ENCODE measurements around the gene KAT7. TPM values are rescaled to one million over a fixed set of nuclear protein-coding genes. Genes with fewer than 3 reads are reported as not detected.

Gene KAT7
- total RNA-seq, 2 donors from 2014 or later, result 38.9 to 51.4 TPM

GRCh38 chr17:49834118-49834743, 45.8 kb downstream of the KAT7 start:
- Histone ChIP-seq H3K9me3 (no peaks in the 10 kb centered on the region), H3K36me3 (peaks cover 7% of the 10 kb centered on the region), H3K27ac (no peak overlapping the region), H3K27me3 (replicated peaks; ENCODE audit: insufficient read depth) (no peaks in the 10 kb centered on the region), H3K4me1 (ENCODE audit: control insufficient read depth in 1 of 2, low read depth in 2 of 2) (peaks cover 19 to 46% of the 10 kb centered on the region in 2 donors), H3K4me3 (no peak overlapping the region)
- DNase-seq (ENCODE audit: low spot score) (no peak), ATAC-seq (ENCODE audit: insufficient number of reproducible peaks, low FRiP score, low read depth) (no peak)
- TF ChIP-seq CTCF (IDR thresholded peaks at IDR 0.05), result no peak

GRCh38 chr17:49835472-49835871, 47.0 kb downstream of the KAT7 start:
- Histone ChIP-seq H3K27me3 (replicated peaks; ENCODE audit: insufficient read depth) (no peaks in the 10 kb centered on the region), H3K4me3 (peak overlapping the region; percentile 33), H3K9me3 (no peaks in the 10 kb centered on the region), H3K36me3 (peaks cover 7% of the 10 kb centered on the region), H3K27ac (peak overlapping the region; percentile 70 to 85), H3K4me1 (ENCODE audit: control insufficient read depth in 1 of 2, low read depth in 2 of 2) (peaks cover 17 to 42% of the 10 kb centered on the region in 2 donors)
- ATAC-seq (ENCODE audit: insufficient number of reproducible peaks, low FRiP score, low read depth) (no peak), DNase-seq (ENCODE audit: low spot score) (no peak)
- TF ChIP-seq CTCF (IDR thresholded peaks at IDR 0.05), result no peak

GRCh38 chr17:49836111-49837030, 47.9 kb downstream of the KAT7 start:
- H3K9me3 ChIP-seq, result no peaks in the 10 kb centered on the region
- peak overlapping the region; percentile 70 to 85 for H3K27ac ChIP-seq
- H3K36me3 ChIP-seq, result peaks cover 7% of the 10 kb centered on the region
- TF ChIP-seq CTCF (IDR thresholded peaks at IDR 0.05), result no peak
- DNase-seq (ENCODE audit: low spot score) (peak; percentile 38), ATAC-seq (ENCODE audit: insufficient number of reproducible peaks, low FRiP score, low read depth) (peak; percentile 65)
- H3K4me3 ChIP-seq, result peak overlapping the region; percentile 33
- H3K4me1 ChIP-seq (ENCODE audit: control insufficient read depth in 1 of 2, low read depth in 2 of 2), result peaks cover 16 to 35% of the 10 kb centered on the region in 2 donors
- H3K27me3 ChIP-seq (replicated peaks; ENCODE audit: insufficient read depth), result no peaks in the 10 kb centered on the region

GRCh38 chr17:49839455-49839854, 51.0 kb downstream of the KAT7 start:
- ATAC-seq (ENCODE audit: insufficient number of reproducible peaks, low FRiP score, low read depth) (no peak), DNase-seq (ENCODE audit: low spot score) (no peak)
- Histone ChIP-seq H3K27me3 (replicated peaks; ENCODE audit: insufficient read depth) (no peaks in the 10 kb centered on the region), H3K4me3 (no peak overlapping the region), H3K36me3 (peaks cover 3% of the 10 kb centered on the region), H3K9me3 (no peaks in the 10 kb centered on the region), H3K27ac (no peak overlapping the region), H3K4me1 (ENCODE audit: control insufficient read depth in 1 of 2, low read depth in 2 of 2) (peaks cover 20 to 51% of the 10 kb centered on the region in 2 donors)
- no peak for TF ChIP-seq CTCF (IDR thresholded peaks at IDR 0.05)

- DNase-seq (ENCODE audit: low spot score), result no peak
- TF ChIP-seq CTCF (IDR thresholded peaks at IDR 0.05), result no peak
- peaks cover 18 to 51% of the 10 kb centered on the region in 2 donors for H3K4me1 ChIP-seq (ENCODE audit: control insufficient read depth in 1 of 2, low read depth in 2 of 2)
- H3K9me3 ChIP-seq, result no peaks in the 10 kb centered on the region
- H3K27ac ChIP-seq, result no peak overlapping the region
- H3K4me3 ChIP-seq, result no peak overlapping the region
- no peak for ATAC-seq (ENCODE audit: insufficient number of reproducible peaks, low FRiP score, low read depth)
- H3K36me3 ChIP-seq, result no peaks in the 10 kb centered on the region
- H3K27me3 ChIP-seq (replicated peaks; ENCODE audit: insufficient read depth), result no peaks in the 10 kb centered on the region
Observed at GRCh38 chr17:49841548-49841947, 53.1 kb downstream of the KAT7 start.

Measured in thoracic aorta (tissue), 2 donors.